Right cardiac atrium (tissue), 5 donors: ENCODE data around the gene NIPBL. TPM values are rescaled to one million over a fixed set of nuclear protein-coding genes. Genes with fewer than 3 reads are reported as not detected.
A peak's percentile ranks its signal among the peaks of the same experiment; 100 is the strongest.
"Not testable (repeated sequence)": the region's sequence is repeated elsewhere in the genome, so short reads cannot be mapped to it uniquely, and the experiment has no call there.

Experiments
- ATAC-seq, 2 donors: fragments of 200-7000 bp; cut with Tn5 transposase; one replicate each; pipeline versions ENCODE4 v1.8.0 to v1.9.1; 2020; ENCODE audit warnings: moderate library complexity in 2 of 2, mild to moderate bottlenecking in 1 of 2
- DNase-seq, 3 donors: peaks; one replicate each; pipeline ENCODE4 v3.0.0-alpha.2; 2020
- H3K27ac ChIP-seq: one replicate; pipeline ENCODE4 v1.5.1; 2013; ENCODE audit warnings: mild to moderate bottlenecking, low read length, control low read depth, moderate library complexity
- H3K27me3 ChIP-seq: one replicate; pipeline ENCODE4 v1.6.1; 2013; ENCODE audit not compliant: control insufficient read depth, insufficient read depth
- H3K4me1 ChIP-seq: one replicate; pipeline ENCODE4 v1.6.1; 2013; ENCODE audit warnings: low read length; ENCODE audit not compliant: control insufficient read depth, insufficient read depth
- H3K4me3 ChIP-seq: one replicate; pipeline ENCODE4 v1.5.1; 2013; ENCODE audit warnings: low read length, control low read depth
- H3K9me3 ChIP-seq: one replicate; pipeline ENCODE4 v1.6.1; 2013; ENCODE audit warnings: low read length; ENCODE audit not compliant: control insufficient read depth
- WGBS: extraction: QIAGEN DNeasy Blood & Tissue Kit; methylation state at CpG from one replicate; pipeline ENCODE4 v1.1.7; 2013; 5-methylcytosine and 5-hydroxymethylcytosine counted together
- intact Hi-C, 4 donors: fragments of 100-400 bp; cut with DNase I; formaldehyde crosslinking; loops; one replicate each; pipeline versions ENCODE4 v1.11.0 to v1.14.0; 2022 to 2023
- long read RNA-seq, 4 donors: library from polyadenylated mRNA; unstranded; transcript quantifications; one replicate each; pipeline ENCODE4 v2.0.0, GENCODE V29; 2020 to 2021
- polyA plus RNA-seq: library from polyadenylated mRNA; stranded (reverse); fragments of 200-250 nt; gene quantifications from one replicate; pipeline ENCODE4 v1.2.3, GENCODE V29; 2013
- total RNA-seq, 4 donors: library from RNA; stranded (reverse); fragmentation: NEBNext Ultra II Directional; extraction: Animal tissue kit (Norgen Biotek cat#: 25700); gene quantifications; one replicate each; pipeline ENCODE4 v1.2.1, GENCODE V29; 2021
- donor health status: healthy with polysubstance abuse.
- donor health status: DM: no; HTN: yes; CAD: no.
- donor health status: DM: no; HTN: no; CAD: no.
- donor health status: DM: no; HTN: yes; CAD: no; lungs with severe emphysema.
- donor health status: DM: yes; HTN: yes; CAD: no.

Gene NIPBL
- 10 to 100 TPM; 45.8 to 49.5 (median 47.6) TPM for total RNA-seq
- polyA plus RNA-seq: 15.0 TPM
- long read RNA-seq, donor 1, partial matches to known transcripts: 26 of 30 reads
- long read RNA-seq, donor 1, other reads (novel, unspliced or antisense): 4 of 30 reads
- long read RNA-seq, donor 2, partial matches to known transcripts: 3 of 4 reads
- long read RNA-seq, donor 2, other reads (novel, unspliced or antisense): 1 of 4 reads
- long read RNA-seq, donor 3, partial matches to known transcripts: 69 of 80 reads
- long read RNA-seq, donor 3, other reads (novel, unspliced or antisense): 10 of 80 reads
- long read RNA-seq, donor 4, full-length matches to known transcripts: 1 of 3 reads
- long read RNA-seq, donor 4, partial matches to known transcripts: 2 of 3 reads
- long read RNA-seq, donor 4, other reads (novel, unspliced or antisense): 0 of 3 reads

- H3K4me1 ChIP-seq: no peaks in the 10 kb centered on the region
- intact Hi-C loops: loop anchor here in 3 of 4 donors (10.0 kb wide), 2 partner anchors 68 to 142 kb away; no protein-coding TSS in a partner anchor
- H3K27me3 ChIP-seq: no peaks in the 10 kb centered on the region
- WGBS: under 1% methylated on average over 72 of the region's 73 CpGs
- DNase-seq: peak; percentile 92 to 95 (median 94)
- H3K9me3 ChIP-seq: no peaks in the 10 kb centered on the region
- H3K4me3 ChIP-seq: peak within 1 kb of the TSS; percentile 96
- ATAC-seq: peak; percentile 94 to 95
- peak within 1 kb of the TSS; percentile 92 for H3K27ac ChIP-seq
These were observed at the start of gene NIPBL for GRCh38 chr5:36876299-36876964. Gene NIPBL, plus strand, starts transcription at chr5:36876769. Its CDS starts 76,928 bp downstream, at chr5:36953697.

- Histone ChIP-seq H3K27ac (no peak overlapping the region), H3K9me3 (no peaks in the 10 kb centered on the region), H3K27me3 (no peaks in the 10 kb centered on the region), H3K4me3 (no peak overlapping the region), H3K4me1 (no peaks in the 10 kb centered on the region)
- WGBS: 81% methylated on average over 2 of the region's 2 CpGs
- DNase-seq (no peak), ATAC-seq (no peak)
- intact Hi-C loops: no loop called here
These were observed 44.3 kb upstream of the NIPBL start for GRCh38 chr5:36832274-36832673.

GRCh38 chr5:36836831-36837230 is 39.7 kb upstream of the NIPBL start:
- DNase-seq (no peak), ATAC-seq (no peak)
- Histone ChIP-seq H3K9me3 (no peaks in the 10 kb centered on the region), H3K27ac (no peak overlapping the region), H3K4me1 (no peaks in the 10 kb centered on the region), H3K27me3 (no peaks in the 10 kb centered on the region), H3K4me3 (no peak overlapping the region)
- WGBS: 39% methylated on average over 1 of the region's 1 CpG
- intact Hi-C loops: no loop called here

DNA sequence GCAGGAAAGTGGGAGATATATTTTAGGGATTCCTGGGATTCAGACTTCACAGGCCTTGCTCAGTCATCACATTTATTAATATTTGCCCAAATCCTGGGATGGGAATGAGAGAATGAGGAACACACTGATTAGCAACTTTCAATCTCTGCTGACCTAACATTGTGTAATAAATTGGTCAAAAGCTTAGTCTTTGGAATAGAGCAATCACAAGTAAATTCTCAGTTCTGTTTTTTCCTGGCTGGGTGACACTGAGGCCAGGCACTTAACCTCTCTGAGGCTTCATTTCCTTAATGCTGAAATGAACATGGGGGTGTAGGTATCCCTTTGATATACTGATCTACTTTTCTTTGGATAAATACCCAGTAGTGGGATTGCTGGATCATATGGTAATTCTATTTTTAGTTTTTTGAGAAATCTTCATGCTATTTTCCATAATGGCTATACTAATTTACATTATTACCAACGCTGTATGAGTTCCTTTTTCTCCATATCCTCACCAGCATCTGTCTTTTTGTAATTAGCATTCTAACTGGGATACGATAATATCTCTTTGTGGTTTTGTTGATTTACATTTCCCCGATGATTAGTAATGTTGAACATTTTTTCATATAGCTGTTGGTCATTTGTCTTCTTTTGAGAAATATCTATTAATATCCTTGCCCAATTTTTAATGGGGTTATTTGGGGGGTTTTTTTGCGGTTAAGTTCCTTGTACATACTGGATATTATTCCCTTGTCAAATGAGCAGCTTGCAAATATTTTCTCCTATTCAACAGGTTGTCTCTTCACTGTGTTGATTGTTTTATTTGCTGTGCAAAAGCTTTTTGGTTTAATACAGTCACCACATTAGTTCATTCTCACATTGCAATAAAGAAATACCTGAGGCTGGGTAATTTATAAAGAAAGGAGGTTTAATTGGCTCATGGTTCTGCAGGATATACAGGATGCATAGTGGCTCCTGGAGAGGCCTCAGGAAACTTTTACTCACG is 36.8 kb upstream of the NIPBL start:
- 77% methylated on average over 5 of the region's 5 CpGs for WGBS
- no peak for ATAC-seq

GRCh38 chr5:36841677-36842076 is 34.9 kb upstream of the NIPBL start:
- WGBS: 37% methylated on average over 1 of the region's 1 CpG

More for the DNA sequence above, 36.8 kb upstream of the NIPBL start:
- Histone ChIP-seq H3K4me3 (no peak overlapping the region), H3K27ac (no peak overlapping the region), H3K9me3 (no peaks in the 10 kb centered on the region), H3K4me1 (no peaks in the 10 kb centered on the region), H3K27me3 (no peaks in the 10 kb centered on the region)
- DNase-seq: no peak
- intact Hi-C loops: no loop called here

GRCh38 chr5:36842087-36842486 is 34.5 kb upstream of the NIPBL start:
- no peaks in the 10 kb centered on the region for H3K27me3 ChIP-seq
- H3K27ac ChIP-seq: no peak overlapping the region
- H3K4me1 ChIP-seq: no peaks in the 10 kb centered on the region
- H3K9me3 ChIP-seq: no peaks in the 10 kb centered on the region
- intact Hi-C loops: no loop called here
- DNase-seq (no peak), ATAC-seq (no peak)
- no peak overlapping the region for H3K4me3 ChIP-seq
- 21% methylated on average over 1 of the region's 1 CpG for WGBS

More at GRCh38 chr5:36841677-36842076, 34.9 kb upstream of the NIPBL start:
- H3K4me3 ChIP-seq: no peak overlapping the region
- ATAC-seq (no peak), DNase-seq (no peak)
- H3K27me3 ChIP-seq: no peaks in the 10 kb centered on the region
- no peak overlapping the region for H3K27ac ChIP-seq
- no peaks in the 10 kb centered on the region for H3K4me1 ChIP-seq
- H3K9me3 ChIP-seq: no peaks in the 10 kb centered on the region
- intact Hi-C loops: no loop called here

DNA sequence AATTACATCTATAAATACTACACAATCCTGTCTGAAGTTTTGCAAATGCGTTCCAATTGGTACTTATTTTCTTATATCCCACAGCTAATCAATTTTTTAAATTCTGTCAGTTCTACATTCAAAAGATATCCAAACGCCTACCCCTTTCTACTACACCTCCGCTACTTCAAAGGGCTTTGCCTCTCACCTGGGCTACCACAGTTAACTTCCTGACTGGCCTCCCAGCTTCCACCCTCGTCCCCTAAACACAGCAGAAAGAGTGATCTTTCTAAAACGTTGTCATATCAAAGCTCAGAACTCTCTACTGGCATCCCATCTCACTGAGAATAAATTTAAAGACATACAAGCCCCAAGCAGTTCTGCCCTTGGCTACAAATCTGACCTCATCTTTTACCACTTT is 32.3 kb upstream of the NIPBL start:
- ATAC-seq: no peak
- DNase-seq: no peak
- Histone ChIP-seq H3K27me3 (no peaks in the 10 kb centered on the region), H3K27ac (no peak overlapping the region), H3K4me1 (no peaks in the 10 kb centered on the region), H3K9me3 (no peaks in the 10 kb centered on the region), H3K4me3 (no peak overlapping the region)
- 62% methylated on average over 5 of the region's 5 CpGs for WGBS
- intact Hi-C loops: no loop called here

- 87% methylated on average over 3 of the region's 3 CpGs for WGBS
- H3K27ac ChIP-seq, DNase-seq, H3K4me1 ChIP-seq, ATAC-seq, H3K4me3 ChIP-seq, intact Hi-C loops, H3K27me3 ChIP-seq, H3K9me3 ChIP-seq: not testable (repeated sequence)
These were observed 28.0 kb upstream of the NIPBL start for GRCh38 chr5:36848545-36848944.

DNA sequence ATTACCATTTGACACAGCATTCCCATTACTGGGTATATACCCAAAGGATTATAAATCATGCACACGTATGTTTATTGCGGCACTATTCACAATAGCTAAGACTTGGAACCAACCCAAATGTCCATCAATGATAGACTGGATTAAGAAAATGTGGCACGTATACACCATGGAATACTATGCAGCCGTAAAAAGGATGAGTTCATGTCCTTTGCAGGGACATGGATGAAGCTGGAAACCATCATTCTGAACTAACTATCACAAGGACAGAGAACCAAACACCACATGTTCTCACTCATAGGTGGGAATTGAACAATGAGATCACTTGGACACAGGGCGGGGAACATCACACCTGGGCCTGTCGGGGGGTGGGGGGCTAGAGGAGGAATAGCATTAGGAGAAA is 23.7 kb upstream of the NIPBL start:
- H3K4me1 ChIP-seq, H3K27me3 ChIP-seq, ATAC-seq, H3K4me3 ChIP-seq, H3K9me3 ChIP-seq, H3K27ac ChIP-seq, intact Hi-C loops, DNase-seq: not testable (repeated sequence)
- 95% methylated on average over 6 of the region's 6 CpGs for WGBS

GRCh38 chr5:36854402-36855140 is 22.0 kb upstream of the NIPBL start:
- no peak overlapping the region for H3K27ac ChIP-seq
- H3K4me1 ChIP-seq: no peaks in the 10 kb centered on the region

More at GRCh38 chr5:36854402-36855140, 22.0 kb upstream of the NIPBL start:
- WGBS: 72% methylated on average over 16 of the region's 16 CpGs
- Histone ChIP-seq H3K27me3 (no peaks in the 10 kb centered on the region), H3K9me3 (no peaks in the 10 kb centered on the region), H3K4me3 (no peak overlapping the region)
- ATAC-seq (no peak), DNase-seq (no peak)
- intact Hi-C loops: no loop called here
